Inflammatory macrophage treated with lipopolysaccharide for 4 hours (primary cell): ENCODE measurements around the gene SGCD.

Experiments used
- DNase-seq: peaks from one replicate; pipeline ENCODE4 v3.0.0-alpha.2; 2020

SGCD gene

DNA sequence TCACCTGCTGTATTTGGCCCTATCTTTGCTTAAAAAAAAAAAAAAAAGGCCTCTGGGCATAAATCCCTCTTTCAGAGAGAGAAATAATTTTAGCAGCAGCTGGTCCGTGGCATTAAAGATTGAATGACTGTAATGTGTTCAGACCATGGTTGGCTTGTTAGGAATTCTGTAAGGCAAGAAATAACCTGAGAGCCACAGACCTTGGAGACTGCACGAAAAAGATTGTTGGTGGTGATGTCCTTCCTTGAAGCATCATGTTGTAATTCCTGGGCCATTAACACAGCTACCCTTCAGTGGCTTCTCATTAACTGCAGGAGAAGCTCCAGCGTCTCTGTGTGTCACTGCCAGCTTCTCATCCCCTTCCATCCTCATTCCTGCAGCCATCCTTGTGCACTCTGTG lies 79.0 kb downstream of the SGCD start:
- DNase-seq = no peak

DNA sequence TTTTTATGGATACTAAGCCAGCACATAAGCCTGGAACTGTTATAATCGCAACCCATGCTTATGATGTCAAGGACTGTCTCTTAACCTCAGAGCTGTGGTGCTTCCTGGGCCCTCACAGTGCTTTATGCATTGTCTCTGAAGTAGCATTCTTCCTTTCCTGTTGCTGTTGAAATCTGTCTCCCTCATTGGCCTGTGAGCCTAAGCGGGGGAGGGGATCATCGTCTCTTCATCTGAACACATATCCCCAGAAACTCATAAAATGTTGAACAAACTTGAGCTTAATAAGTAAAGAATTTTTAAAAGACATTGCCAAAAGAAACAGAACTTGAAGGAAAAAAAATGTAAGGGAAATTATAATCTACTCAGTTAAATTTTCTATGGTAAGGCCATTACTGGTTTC lies 80.3 kb downstream of the SGCD start:
- DNase-seq = no peak

DNA sequence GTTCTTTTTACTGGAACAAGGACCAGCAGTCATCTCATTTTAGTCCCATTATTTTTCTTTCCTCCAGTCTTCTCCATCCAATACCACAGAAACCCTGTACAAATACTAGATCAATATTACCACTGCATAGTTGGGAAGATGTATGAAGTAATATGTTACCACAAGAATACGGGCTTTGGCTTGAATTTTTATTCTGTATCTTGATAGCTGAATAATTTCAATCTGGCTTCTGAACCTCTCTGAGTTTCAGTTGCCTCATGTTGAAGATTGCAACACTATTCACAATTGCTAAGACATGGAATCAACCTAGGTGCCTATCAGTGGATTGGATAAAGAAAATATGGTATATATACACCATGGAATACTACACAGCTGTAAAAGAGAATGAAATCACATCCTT lies 82.9 kb downstream of the SGCD start:
- DNase-seq = no peak

DNA sequence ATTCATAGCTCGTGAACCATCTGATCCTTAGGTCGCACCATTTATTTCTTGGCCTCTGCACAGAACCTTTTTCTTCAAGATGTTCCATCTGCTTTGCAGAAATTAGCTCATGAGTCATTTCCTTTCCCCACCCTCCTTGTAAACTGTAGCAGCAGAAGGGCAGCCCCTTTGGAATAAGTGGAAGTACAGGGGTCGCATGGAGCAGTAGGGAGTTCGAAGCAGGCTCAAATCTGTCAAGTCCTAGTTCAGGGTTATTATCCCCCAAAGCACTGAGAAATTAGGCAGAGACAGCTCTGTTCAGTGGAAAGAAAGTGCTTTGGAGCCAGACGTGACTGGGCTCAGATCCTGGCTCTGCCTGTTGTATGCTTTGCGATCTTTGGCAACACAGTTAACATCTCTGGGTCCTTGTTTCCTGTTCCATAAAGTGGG lies 84.2 kb downstream of the SGCD start:
- DNase-seq = no peak

DNA sequence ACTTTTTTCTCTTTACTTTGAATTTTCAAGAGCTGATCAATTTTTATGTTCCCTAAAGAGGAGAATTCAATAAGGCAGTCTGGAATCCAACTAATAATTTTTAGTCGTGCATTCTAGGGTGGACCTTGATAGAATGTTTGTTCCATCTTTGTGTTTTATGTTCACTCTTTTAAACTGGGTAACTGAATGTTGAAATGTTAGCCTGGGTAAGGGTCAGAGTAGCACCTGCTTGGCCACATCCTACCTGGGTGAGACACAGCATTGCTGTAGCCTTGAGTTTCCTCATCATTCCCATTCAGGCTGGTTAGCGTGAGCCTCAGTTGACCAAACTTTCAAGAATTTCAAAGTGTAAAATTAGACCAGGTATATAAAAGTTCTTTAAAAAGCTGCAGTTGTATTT lies 85.0 kb downstream of the SGCD start:
- no peak for DNase-seq

DNA sequence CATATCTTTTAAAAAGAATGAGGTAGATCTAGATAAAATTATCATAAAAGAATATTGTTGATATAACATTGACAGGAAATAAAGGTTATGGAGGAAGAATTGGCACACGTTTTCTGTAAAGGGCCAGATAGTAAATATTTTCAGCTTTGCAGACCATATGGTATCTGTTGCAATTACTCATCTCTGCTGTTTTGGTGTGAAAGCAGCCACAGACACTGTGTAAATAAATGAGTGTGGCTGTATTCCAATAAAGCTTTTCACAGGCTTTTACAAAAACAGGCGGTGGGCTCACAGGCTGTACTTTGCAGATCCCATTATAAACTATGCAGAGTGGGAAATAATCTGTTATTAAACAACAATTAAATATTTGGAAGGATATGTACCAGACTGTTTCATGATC lies 87.4 kb downstream of the SGCD start:
- DNase-seq = no peak

DNA sequence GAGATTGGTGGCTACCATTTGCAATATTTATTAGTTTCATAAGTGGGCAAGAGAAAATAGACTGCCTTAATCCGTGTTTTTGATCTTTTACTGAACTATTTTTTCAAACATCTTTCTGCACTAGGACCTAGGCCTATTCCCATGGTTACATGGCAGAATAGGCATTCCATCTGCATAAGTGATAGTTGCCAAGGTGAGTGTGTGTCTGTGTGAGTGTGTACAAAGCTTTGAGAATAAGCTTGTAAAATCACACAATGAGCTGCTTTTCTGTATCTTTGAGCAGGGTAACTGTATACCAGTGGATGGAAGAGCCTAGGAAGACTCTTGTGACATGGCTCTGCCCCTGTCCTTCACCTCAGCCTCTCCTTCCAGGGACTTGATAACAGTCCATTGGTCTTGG lies 92.7 kb downstream of the SGCD start:
- DNase-seq = no peak

DNA sequence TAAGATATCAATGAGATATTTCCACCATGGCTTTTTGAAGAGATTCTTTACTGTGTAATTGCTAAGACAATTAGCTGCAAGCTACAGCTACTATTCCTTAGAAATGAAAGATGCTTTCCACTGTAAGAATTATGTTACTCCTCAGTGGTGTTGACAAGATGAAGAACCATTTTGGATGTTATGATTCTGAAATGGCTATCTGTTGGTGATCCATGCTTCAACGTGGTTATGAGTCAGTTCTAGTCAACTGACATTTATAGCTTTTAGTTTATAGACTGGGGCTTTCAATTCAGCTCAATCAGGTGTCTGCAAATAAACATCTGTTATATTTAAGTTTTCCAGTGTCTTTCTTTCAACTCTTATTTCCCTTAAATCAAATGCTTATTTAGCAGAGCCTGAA lies 93.7 kb downstream of the SGCD start:
- no peak for DNase-seq

DNA sequence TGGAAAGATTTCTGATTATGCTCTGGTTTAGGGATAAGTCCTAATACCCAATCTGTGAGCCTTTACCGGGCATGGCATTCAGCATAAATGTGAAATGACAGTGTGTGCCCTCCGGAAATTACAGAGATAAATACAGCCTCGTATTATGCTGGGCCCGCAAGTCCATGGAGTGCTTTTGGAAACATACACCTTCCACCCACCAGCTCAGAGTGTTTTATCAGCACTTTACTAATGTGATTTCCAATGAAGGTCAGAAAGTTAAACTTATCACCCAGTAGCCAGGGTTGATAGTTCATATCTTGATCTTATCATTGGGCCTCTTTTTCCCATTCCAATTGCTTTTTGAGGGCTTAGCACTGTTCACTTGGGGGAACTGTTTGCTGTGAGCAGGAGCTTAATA lies 94.8 kb downstream of the SGCD start:
- DNase-seq = no peak

DNA sequence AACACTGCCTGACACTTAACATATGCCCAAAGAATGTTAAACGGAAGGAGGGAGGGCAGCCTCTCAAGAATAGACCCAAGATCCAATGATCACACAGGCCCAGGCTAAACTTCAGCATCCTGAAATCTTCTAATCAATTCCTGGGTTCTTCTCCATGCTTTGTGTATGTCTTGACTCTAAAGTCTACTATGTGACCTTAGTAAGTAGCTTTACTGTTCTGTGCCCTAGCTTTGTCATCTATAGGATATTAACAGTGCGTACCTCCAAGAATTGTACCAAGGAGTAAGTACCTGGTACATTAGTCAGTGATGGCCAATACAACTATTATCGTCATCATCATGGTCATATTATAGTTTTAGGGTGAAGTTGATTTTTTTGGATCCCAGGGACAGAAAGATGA lies 96.6 kb downstream of the SGCD start:
- DNase-seq = no peak

DNA sequence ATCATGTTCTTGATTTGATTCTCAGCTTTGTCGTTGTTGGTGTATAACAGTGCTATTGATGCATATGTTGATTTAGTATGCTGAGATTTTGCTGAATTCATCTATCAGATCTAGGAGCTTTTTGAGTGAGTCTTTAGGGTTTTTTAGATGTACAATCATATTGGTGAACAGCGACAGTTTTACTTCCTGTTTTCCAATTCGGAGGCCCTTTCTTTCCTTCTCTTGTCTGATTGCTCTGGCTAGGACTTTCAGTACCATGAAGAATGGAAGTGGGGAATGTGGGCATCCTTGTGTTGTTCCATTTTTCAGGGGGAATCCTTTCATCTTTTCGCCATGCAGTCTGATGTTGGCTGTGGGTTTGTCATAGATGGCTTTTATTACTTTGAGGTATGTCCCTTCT lies 100.4 kb downstream of the SGCD start:
- DNase-seq = no peak

DNA sequence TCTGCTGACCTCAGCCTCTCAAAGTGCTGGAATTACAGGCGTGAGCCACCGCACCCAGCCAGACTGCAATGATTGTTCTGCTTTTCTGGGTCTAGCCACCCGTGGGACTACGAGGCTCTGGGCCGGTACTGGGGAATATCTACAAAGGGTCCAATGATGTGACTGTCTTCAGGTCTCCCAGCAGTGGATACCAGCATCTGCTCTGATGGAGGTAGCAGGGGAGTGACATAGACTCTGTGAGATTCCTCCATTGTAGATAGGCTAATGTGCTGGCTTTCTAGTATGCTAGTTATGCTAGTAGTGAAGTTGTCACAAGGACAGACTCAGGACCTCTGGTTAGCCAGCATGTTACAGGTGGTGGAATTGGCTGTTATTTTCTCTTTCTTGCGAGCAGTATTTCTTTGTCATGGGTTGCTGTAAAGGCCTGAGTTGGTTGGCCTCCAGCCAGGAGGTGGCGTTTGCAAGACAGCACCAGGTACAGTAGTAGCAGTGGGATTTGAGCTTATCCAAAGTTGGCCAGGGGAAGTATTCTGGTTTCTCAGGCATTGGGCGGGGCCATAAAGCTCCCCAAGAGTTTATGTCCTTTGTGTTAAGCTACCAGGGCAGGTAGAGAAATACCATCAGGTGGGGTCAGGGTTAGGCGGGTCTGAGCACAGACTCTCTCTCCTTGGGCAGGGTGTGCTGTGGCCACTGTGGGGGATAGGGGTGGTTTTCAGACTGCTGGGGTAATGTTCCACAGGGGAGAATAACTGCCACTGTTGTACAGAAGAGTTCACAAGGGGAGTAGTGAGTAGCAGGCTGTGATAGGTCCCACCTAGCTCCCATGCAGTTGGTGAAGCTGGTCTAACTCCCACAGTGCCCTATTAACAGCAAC lies 105.2 kb downstream of the SGCD start:
- no peak for DNase-seq

DNA sequence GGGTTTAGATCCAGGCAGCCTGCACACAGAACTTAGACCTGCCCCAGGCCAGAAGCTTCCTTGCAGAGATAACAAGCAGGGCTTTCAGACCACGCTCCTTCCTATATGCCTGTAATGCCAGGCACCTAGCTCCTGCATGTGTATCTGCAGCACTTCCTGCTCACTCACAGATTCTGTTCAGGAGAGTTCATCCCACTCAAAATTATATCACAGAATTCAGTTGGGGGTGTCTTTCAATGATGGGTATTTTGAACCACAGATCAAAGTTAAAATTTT lies 105.8 kb downstream of the SGCD start:
- no peak for DNase-seq

DNA sequence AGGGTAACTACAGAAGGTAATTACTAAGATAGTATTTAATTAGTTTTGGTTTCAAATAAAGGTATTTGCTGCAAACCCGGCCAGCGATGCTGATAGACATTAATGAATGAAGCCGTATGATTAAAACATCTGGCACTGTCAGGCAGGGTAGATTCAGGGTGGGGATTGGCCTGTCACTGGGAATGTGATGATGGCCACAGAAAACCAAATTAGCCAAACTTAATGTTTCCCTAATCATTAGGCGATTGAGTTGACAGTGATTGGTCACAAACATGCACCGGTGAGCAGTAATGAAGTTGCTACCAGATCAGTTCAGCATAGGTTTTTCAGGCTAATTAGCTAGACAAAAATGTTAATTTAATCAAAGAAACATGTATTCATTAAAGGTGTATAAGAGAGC lies 107.5 kb downstream of the SGCD start:
- no peak for DNase-seq

DNA sequence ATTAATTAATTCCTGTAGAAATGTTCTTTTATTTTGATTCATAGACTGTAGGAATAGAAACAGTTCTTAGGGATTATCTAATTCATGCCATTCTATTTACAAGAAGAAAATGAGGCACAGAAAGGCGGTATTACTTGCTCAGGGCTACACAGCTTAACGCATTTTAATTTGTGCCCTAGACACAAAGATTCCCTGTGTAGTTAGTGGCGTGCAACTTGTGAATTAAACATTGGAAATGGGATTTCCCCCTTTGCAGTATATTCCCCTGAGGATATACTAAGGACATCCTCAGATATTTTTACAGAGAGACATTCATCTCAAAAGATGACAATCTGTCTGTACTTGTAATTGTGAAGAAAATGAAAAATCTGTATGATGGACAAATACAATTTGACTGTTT lies 108.1 kb downstream of the SGCD start:
- no peak for DNase-seq

DNA sequence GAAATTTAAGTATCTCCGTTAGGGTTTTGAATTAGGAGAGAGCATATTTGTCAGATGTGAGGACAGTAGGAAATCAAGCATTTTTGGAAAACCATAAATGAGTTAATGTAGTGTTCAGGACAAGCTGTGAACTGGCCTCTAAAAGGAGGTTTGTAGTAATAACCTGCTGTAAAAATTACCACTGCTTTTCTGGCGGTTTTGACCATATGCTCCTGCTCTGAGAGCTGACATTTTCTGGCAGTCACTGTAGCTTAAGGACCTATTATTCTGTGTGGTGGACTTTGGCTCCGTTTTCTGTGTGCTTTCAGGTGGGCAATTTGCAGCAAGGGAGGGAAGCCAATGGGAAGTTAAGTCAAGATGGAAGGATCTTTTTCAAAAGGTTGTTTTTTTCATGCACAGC lies 111.1 kb downstream of the SGCD start:
- DNase-seq = no peak

DNA sequence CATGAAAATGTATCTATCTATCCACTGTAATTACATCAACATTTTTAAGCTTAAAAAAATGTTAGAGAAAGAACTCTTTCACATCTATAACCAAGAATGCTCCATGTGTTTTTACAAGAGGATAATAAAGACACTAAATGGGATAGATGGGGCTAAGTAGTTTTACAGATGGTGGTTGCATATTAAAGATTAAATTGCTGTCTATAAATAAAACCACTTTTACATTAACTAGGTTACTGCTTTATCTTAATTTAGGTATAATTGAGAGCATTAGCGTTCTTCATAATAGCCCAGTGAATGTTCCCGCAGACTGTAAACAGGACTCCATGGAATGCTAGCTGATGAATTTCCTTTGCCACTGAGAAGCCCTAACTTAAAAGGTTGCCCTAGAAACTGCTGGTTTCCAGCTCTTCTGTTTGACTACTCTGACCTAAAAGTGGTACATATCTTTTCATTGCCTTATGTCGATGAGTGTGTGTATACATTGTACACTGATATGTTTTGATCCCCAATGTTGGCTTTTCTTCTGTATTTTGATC lies 117.9 kb downstream of the SGCD start:
- no peak for DNase-seq

DNA sequence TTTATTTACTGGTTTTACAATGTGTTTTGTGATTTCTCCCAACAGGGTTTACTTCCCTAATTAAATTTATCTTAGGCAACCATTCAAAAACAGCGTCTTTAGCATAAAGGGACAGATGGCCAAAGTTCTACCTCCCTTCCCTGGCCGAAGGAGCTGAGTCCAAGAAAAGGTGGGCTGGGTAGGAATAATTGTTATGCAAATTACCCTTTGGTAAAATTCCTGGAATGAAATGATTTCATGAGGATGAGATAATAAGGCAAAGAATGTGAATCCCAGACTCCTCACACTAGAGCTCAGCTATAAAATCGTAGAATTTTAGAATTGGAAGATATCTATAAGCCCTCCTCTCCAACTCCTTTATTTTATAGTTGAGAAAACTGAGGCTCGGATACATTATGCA lies 119.6 kb downstream of the SGCD start:
- DNase-seq = no peak

DNA sequence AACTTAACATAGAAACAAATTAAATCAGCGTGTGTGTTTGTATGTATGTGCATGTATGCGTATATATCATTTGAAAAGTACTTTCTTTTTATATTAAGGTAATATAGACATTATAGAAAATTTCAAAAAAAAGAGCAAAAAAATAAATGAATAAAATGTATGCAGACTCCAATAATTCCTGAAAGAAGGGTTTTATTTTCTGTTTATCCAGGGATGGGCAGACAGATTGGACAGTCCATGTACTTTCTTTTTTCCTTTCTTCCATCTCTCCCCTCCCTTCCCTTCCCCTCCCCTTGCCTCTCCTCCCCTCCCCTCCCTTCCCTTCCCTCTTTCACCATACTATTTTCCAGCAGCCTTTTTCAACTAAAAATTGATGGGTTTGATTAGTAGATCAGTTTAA lies 123.8 kb downstream of the SGCD start:
- DNase-seq = no peak

DNA sequence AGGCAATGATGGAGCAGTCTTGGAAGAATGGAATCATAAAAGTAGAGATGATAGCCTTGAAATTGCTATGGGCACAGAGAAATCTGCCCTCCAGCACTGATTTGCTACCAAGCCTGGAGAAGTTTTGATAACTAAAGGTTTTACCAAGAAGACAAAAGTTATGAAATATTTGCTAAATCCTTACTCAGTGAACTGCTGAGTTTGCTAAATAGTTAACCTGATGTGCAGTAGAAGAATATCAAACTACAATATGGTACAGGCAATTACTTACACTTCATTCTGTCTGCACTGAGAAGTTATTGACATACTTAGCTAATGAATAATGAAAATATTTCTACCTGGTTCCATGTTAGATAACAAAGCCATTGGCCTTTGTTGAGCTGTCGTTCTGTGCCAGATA lies 124.5 kb downstream of the SGCD start:
- no peak for DNase-seq

DNA sequence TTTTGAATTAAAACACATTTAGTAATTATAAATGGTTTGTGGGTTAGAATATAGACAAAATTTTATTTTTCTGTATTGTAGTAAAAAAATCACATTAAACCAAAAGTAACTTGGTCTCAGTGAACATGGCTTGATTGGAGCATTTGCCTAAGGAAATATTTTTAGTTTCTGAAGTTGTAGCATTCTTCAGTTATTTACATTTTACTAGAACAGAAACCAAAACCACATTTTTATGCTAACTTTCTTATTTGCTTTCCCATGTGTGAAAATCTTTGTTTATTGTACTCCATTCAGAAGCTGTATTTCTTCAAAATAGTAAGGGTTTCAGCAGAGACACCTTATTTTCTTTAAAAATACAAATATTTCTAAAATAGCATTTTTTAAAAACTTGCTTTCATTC lies 129.9 kb downstream of the SGCD start:
- no peak for DNase-seq

DNA sequence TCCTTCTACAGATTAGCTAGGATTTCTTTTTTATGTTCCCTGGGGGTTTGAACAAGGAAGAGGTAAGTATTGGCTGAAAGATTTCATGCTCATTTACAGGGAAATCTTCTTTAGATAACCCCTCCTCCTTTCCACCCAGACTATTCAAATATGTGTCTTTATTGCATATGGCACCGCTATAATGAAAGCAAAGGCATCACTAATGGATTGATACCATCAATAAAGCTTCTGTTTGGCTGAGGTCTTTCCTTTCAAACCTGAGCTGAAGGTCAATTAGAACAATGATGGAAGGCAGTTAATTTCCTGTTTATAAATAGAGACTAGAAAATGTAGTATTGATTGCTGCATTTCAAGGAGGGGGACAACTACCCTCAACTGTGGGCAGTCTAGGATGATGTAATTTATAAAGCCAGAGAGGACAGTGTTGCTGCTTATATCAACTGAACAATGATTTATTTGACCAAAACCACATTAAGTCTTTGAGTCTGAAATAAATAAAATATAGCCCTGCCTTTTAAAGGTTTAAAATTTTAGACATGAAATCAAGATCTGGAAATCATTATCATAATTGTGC lies 132.9 kb downstream of the SGCD start:
- no peak for DNase-seq

DNA sequence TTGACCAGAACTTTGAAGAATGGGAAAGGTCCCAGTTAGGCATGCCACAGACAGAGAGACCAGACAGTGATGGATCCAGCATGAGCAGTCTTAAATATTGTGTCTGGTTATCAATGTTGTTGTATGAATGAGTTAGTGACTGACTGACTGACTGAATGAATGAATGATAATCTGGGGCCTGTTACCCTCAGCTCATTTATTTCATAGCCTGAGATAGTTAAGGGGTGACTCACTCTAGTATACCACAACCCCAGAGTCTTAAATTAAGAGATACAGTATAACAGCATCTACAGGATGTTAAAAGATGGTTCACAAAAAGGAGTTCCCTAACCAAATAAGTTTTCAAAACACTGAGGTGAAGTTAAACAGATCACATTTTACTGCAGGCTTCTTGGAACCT lies 133.5 kb downstream of the SGCD start:
- DNase-seq = no peak

DNA sequence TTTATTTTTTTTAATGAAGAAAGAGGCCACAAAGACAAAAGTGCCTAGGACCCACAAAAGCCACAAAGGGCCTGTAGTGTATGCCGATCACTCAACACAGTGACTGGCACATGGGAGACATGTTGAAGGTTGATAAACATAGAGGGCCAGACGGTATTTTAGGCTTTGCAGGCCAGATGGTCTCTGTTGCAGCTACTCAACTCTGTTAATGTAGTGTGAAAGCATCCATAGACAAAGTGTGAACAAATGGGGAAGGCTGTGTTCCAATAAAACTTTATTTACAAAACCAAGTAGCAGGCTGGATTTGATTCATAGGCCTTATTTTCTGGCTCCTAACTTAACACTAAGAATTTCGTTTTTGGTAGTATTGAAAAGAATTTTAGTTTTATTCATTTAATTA lies 139.9 kb downstream of the SGCD start:
- no peak for DNase-seq

DNA sequence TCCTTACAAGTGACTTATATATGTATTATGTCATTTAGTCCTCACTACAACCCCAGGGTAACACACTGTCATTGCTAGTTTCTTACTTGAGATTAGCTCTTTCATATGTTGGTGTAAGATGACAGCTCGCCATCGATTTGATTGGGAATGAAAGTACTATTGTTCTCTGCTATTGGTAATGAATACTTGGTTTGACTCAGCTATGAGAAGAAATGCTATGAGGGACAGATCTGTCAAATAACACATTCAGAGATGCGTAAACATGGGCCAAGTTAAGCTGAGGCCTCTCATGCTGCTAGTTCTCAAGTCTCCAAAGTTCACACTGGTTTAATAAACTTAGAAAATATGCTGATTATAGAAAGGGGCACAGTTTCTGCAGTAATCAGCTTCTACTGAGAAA lies 142.7 kb downstream of the SGCD start:
- DNase-seq = no peak
